ENCODE results near the gene A2ML1.
"Not testable (repeated sequence)": the region's sequence is repeated elsewhere in the genome, so short reads cannot be mapped to it uniquely, and the experiment has no call there.

The A2ML1 gene

GRCh38 chr12:8913702-8914032, 91.2 kb downstream of the A2ML1 start:
- Histone ChIP-seq H3K79me2 (ENCODE audit: control insufficient read depth, low read length) (peaks cover 26% of the 10 kb centered on the region), H3K36me3 (ENCODE audit: control insufficient read depth, low read length) (peaks cover 4% of the 10 kb centered on the region), H4K20me1 (ENCODE audit: control insufficient read depth, insufficient read depth, low read depth, low read length) (no peaks in the 10 kb centered on the region), H3F3A (ENCODE audit: control insufficient read depth, insufficient read depth) (peaks cover 22% of the 10 kb centered on the region), H3K4me2 (ENCODE audit: low read length) (peak overlapping the region; percentile 83), H3K9me2 (replicated peaks; ENCODE audit: control insufficient read depth, low read length) (no peaks in the 10 kb centered on the region), H3K9me3 (ENCODE audit: control insufficient read depth, insufficient read depth, low read length) (no peaks in the 10 kb centered on the region), H3K27me3 (ENCODE audit: control insufficient read depth, low read length) (no peaks in the 10 kb centered on the region), H3K4me1 (ENCODE audit: control insufficient read depth, low read length) (peaks cover 51% of the 10 kb centered on the region), H3K27ac (ENCODE audit: low read depth, low read length) (peak overlapping the region; percentile 75), H3K4me3 (ENCODE audit: low read length) (peak overlapping the region; percentile 75)
- no peak for TF ChIP-seq EZH2phosphoT487 (IDR thresholded peaks at IDR 0.05; ENCODE audit: borderline replicate concordance, low read length)
- TF ChIP-seq, protein P1, sequence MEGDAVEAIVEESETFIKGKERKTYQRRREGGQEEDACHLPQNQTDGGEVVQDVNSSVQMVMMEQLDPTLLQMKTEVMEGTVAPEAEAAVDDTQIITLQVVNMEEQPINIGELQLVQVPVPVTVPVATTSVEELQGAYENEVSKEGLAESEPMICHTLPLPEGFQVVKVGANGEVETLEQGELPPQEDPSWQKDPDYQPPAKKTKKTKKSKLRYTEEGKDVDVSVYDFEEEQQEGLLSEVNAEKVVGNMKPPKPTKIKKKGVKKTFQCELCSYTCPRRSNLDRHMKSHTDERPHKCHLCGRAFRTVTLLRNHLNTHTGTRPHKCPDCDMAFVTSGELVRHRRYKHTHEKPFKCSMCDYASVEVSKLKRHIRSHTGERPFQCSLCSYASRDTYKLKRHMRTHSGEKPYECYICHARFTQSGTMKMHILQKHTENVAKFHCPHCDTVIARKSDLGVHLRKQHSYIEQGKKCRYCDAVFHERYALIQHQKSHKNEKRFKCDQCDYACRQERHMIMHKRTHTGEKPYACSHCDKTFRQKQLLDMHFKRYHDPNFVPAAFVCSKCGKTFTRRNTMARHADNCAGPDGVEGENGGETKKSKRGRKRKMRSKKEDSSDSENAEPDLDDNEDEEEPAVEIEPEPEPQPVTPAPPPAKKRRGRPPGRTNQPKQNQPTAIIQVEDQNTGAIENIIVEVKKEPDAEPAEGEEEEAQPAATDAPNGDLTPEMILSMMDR (IDR thresholded peaks at IDR 0.05; ENCODE audit: low read depth, low read length, poor library complexity, severe bottlenecking) = no peak

- H3K36me3 ChIP-seq (ENCODE audit: control insufficient read depth, low read length); H3K9me3 ChIP-seq (ENCODE audit: control insufficient read depth, insufficient read depth, low read length); H4K20me1 ChIP-seq (ENCODE audit: control insufficient read depth, insufficient read depth, low read depth, low read length); H3K9me2 ChIP-seq (replicated peaks; ENCODE audit: control insufficient read depth, low read length); H3K27me3 ChIP-seq (ENCODE audit: control insufficient read depth, low read length): not testable (repeated sequence)
- TF ChIP-seq, protein P1 (IDR thresholded peaks at IDR 0.05; ENCODE audit: low read depth, low read length, poor library complexity, severe bottlenecking) = peak; percentile 49
- Histone ChIP-seq H3F3A (ENCODE audit: control insufficient read depth, insufficient read depth) (peaks cover 22% of the 10 kb centered on the region), H3K4me2 (ENCODE audit: low read length) (peak within 1 kb of the TSS; percentile 83), H3K4me1 (ENCODE audit: control insufficient read depth, low read length) (peaks cover 51% of the 10 kb centered on the region), H3K4me3 (ENCODE audit: low read length) (peak within 1 kb of the TSS; percentile 98), H3K79me2 (ENCODE audit: control insufficient read depth, low read length) (peaks cover 26% of the 10 kb centered on the region), H3K27ac (ENCODE audit: low read depth, low read length) (peak within 1 kb of the TSS; percentile 75)
Observed at GRCh38 chr12:8914033-8914715, 91.8 kb downstream of the A2ML1 start, which contains the start of gene PHC1. PHC1 (plus strand) TSS chr12:8914509; CDS start chr12:8917678, 3,169 bp downstream.

DNA sequence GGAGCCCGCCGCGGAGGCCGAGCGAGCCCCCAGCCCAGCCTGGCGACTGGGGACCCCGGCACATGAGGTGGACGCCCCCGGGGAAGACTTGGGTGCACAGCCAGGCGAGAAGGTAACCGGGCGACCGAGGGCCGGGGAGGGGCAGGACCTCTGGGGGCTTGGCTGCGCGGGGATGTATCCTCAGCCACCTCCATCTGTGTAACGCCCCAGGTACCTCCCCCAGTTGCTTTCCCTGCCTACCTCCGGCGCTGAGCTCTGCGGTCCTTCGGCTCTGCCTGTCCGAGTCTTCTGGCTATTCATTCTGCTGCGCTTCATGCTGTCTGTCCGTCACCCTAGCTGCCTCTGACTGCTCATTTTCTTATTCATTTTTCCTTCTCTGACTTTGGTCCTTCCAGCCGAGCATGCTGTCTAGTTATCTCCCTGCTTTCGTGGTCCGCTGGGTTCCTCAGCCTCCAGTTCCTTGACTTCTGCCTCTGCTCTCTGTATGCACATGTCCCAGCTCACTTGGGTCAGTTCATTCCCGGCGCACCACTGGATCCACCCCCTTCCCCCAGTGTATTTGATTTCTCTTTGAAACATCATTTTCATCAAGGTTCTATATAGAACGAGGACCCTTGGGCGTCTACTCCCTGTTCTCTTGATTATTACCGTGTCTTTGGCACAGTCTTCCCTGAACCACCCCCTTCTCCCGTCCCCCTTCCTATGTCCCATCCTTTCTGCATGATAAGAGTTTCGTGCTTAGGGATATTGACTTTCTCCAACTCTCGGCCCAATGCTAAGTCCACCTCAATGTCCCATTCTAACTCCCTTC, 92.5 kb downstream of the A2ML1 start:
- Histone ChIP-seq H3F3A (ENCODE audit: control insufficient read depth, insufficient read depth) (peaks cover 22% of the 10 kb centered on the region), H3K9me3 (ENCODE audit: control insufficient read depth, insufficient read depth, low read length) (no peaks in the 10 kb centered on the region), H3K9me2 (replicated peaks; ENCODE audit: control insufficient read depth, low read length) (no peaks in the 10 kb centered on the region), H3K79me2 (ENCODE audit: control insufficient read depth, low read length) (peaks cover 26% of the 10 kb centered on the region), H3K27me3 (ENCODE audit: control insufficient read depth, low read length) (no peaks in the 10 kb centered on the region), H3K36me3 (ENCODE audit: control insufficient read depth, low read length) (peaks cover 5% of the 10 kb centered on the region), H3K4me3 (ENCODE audit: low read length) (peak overlapping the region; percentile 98), H3K27ac (ENCODE audit: low read depth, low read length) (peak overlapping the region; percentile 12), H3K4me1 (ENCODE audit: control insufficient read depth, low read length) (peaks cover 51% of the 10 kb centered on the region), H4K20me1 (ENCODE audit: control insufficient read depth, insufficient read depth, low read depth, low read length) (no peaks in the 10 kb centered on the region), H3K4me2 (ENCODE audit: low read length) (peak overlapping the region; percentile 80)
- no peak for TF ChIP-seq EZH2phosphoT487 (IDR thresholded peaks at IDR 0.05; ENCODE audit: borderline replicate concordance, low read length)
- TF ChIP-seq, protein P1 (IDR thresholded peaks at IDR 0.05; ENCODE audit: low read depth, low read length, poor library complexity, severe bottlenecking) = no peak
